Esophagus squamous epithelium (tissue), 4 donors: Measurements from ENCODE around the gene CNOT4.

Source experiments
- CTCF ChIP-seq, 6 experiments: fragments of 450-650 bp in 4 of 6; fragments of 200-600 bp in 2 of 6; sonication (generic) in 2 of 6; IDR thresholded peaks; one replicate each; pipeline ENCODE4 v1.5.1; 2016 to 2019; ENCODE audit warnings: antibody characterized with exemption in 6 of 6, mild to moderate bottlenecking in 4 of 6, moderate library complexity in 4 of 6
- POLR2A ChIP-seq, 4 donors: fragments of 450-650 bp; IDR thresholded peaks; one replicate each; pipeline ENCODE4 v1.6.1; 2017; ENCODE audit warnings: antibody characterized with exemption in 4 of 4, mild to moderate bottlenecking in 4 of 4, moderate library complexity in 3 of 4

GRCh38 chr7:135381369-135381768 lies 128.5 kb downstream of the CNOT4 start:
- no peak for TF ChIP-seq POLR2A (IDR thresholded peaks at IDR 0.05)
- no peak for TF ChIP-seq CTCF (IDR thresholded peaks at IDR 0.05)
